Ovary (tissue), 3 donors: Measurements from ENCODE around the gene TYMP.

ENCODE experiments used
- CTCF ChIP-seq, 3 donors: fragments of 450-650 bp in 2 of 3; fragments of 200-600 bp in 1 of 3; IDR thresholded peaks; one replicate each; pipeline versions ENCODE4 v1.5.1 to v1.8.0; 2016 to 2022; ENCODE audit warnings: antibody characterized with exemption in 3 of 3, mild to moderate bottlenecking in 1 of 3
- POLR2A ChIP-seq: fragments of 450-650 bp; IDR thresholded peaks from one replicate; pipeline ENCODE4 v1.6.1; 2017; ENCODE audit warnings: antibody characterized with exemption, mild to moderate bottlenecking, moderate library complexity
- donor health status: DM: no; HTN: no; CAD: no.

GRCh38 chr22:50560034-50560433 is 30.2 kb upstream of the TYMP start:
- TF ChIP-seq CTCF (IDR thresholded peaks at IDR 0.05) (no peak), POLR2A (no peak)
